HG02884 (cell line): ENCODE results near the gene WDR93.

Source experiments
- ATAC-seq: cut with Tn5 transposase; IDR thresholded peaks from one replicate; pipeline ENCODE4 v1.9.1; 2021; ENCODE audit warnings: mild to moderate bottlenecking, moderate library complexity; ENCODE audit not compliant: unreplicated experiment

The WDR93 gene

GRCh38 chr15:89747708-89748682, 57.4 kb downstream of the WDR93 start:
- no peak for ATAC-seq

GRCh38 chr15:89749054-89749453, 58.4 kb downstream of the WDR93 start:
- ATAC-seq = no peak

GRCh38 chr15:89749526-89749925, 58.9 kb downstream of the WDR93 start:
- ATAC-seq = no peak

- peak; percentile 16 for ATAC-seq
Observed at GRCh38 chr15:89749951-89750559, 59.4 kb downstream of the WDR93 start.

- ATAC-seq = peak; percentile 89
Observed at GRCh38 chr15:89750560-89751542, 60.2 kb downstream of the WDR93 start, which contains the start of gene MESP1. Gene MESP1 (minus strand): TSS chr15:89751249. CDS start chr15:89751231, 18 bp downstream.

- no peak for ATAC-seq
Observed at GRCh38 chr15:89751748-89752147, 61.1 kb downstream of the WDR93 start.

- no peak for ATAC-seq
Observed at GRCh38 chr15:89753855-89754254, 63.2 kb downstream of the WDR93 start.

GRCh38 chr15:89754361-89755154, 63.9 kb downstream of the WDR93 start:
- ATAC-seq = no peak

- no peak for ATAC-seq
Observed at GRCh38 chr15:89755701-89756100, 65.1 kb downstream of the WDR93 start.

- no peak for ATAC-seq
Observed at GRCh38 chr15:89756897-89757296, 66.3 kb downstream of the WDR93 start.

- ATAC-seq = no peak
Observed at GRCh38 chr15:89758283-89758682, 67.7 kb downstream of the WDR93 start.

GRCh38 chr15:89758981-89759380, 68.4 kb downstream of the WDR93 start:
- ATAC-seq = no peak

- ATAC-seq = no peak
Observed at GRCh38 chr15:89759835-89760234, 69.2 kb downstream of the WDR93 start.

- peak; percentile 62 for ATAC-seq
Observed at GRCh38 chr15:89760303-89761008, 69.8 kb downstream of the WDR93 start.

GRCh38 chr15:89761009-89761831, 70.6 kb downstream of the WDR93 start:
- ATAC-seq = no peak

- ATAC-seq = no peak
Observed at GRCh38 chr15:89761929-89762328, 71.3 kb downstream of the WDR93 start.

GRCh38 chr15:89765694-89766093, 75.1 kb downstream of the WDR93 start:
- no peak for ATAC-seq
